IMR-90 (cell line): ENCODE data around the gene DOCK10. TPM values are rescaled to one million over a fixed set of nuclear protein-coding genes. Genes with fewer than 3 reads are reported as not detected.

Experiments
- ATAC-seq: fragments of 200-7000 bp; cut with Tn5 transposase; 2 replicates; pipeline ENCODE4 v1.9.1; 2020; ENCODE audit warnings: low read depth, mild to moderate bottlenecking, moderate library complexity
- BruUV-seq: library from RNA; stranded (reverse); fragments of 400-500 nt; replicated peaks from 2 replicates; lab custom pipeline; 2021; lab: Mats Ljungman, UMichigan
- CTCF ChIA-PET: fragments of 300-600 bp; formaldehyde crosslinking; extraction: SDS; loops from one replicate; lab custom pipeline; 2021; ENCODE audit warnings: antibody characterized with exemption; lab: Yijun Ruan, JAX
- POLR2A ChIA-PET: fragments of 300-600 bp; sonication (Branson Sonifier 250); formaldehyde crosslinking; loops from one replicate; lab custom pipeline; 2022; ENCODE audit warnings: antibody characterized with exemption; ENCODE audit not compliant: unreplicated experiment; lab: Charles Lee
- DNase-seq: peaks from one replicate; pipeline ENCODE4 v3.0.0; 2013
- H2AFZ ChIP-seq: replicated peaks from 2 replicates; pipeline ENCODE3; 2013; ENCODE audit warnings: low read length, mild to moderate bottlenecking; ENCODE audit not compliant: poor library complexity
- H2AK5ac ChIP-seq: 2 replicates; pipeline ENCODE4 v1.6.1; 2013; ENCODE audit warnings: low read depth, low read length, inconsistent platforms
- H2AK9ac ChIP-seq: replicated peaks from 2 replicates; pipeline ENCODE3; 2013; ENCODE audit warnings: mild to moderate bottlenecking, low read depth, low read length, moderate library complexity; ENCODE audit not compliant: poor library complexity
- H2BK120ac ChIP-seq: 2 replicates; pipeline ENCODE4 v1.6.1; 2013; ENCODE audit warnings: low read depth, low read length, inconsistent platforms
- H2BK15ac ChIP-seq: 3 replicates; pipeline ENCODE4 v1.6.1; 2013; ENCODE audit warnings: low read depth, low read length, inconsistent platforms
- H2BK20ac ChIP-seq: 2 replicates; pipeline ENCODE4 v1.6.1; 2013; ENCODE audit warnings: low read depth, mild to moderate bottlenecking, inconsistent platforms, low read length, moderate library complexity
- H2BK5ac ChIP-seq: 2 replicates; pipeline ENCODE4 v1.6.1; 2013; ENCODE audit warnings: mild to moderate bottlenecking, low read depth, low read length, inconsistent platforms; ENCODE audit not compliant: poor library complexity, severe bottlenecking
- H3K14ac ChIP-seq: replicated peaks from 2 replicates; pipeline ENCODE4 v1.6.1; 2013; ENCODE audit warnings: low read depth, low read length, inconsistent platforms
- H3K18ac ChIP-seq: 2 replicates; pipeline ENCODE4 v1.6.1; 2013; ENCODE audit warnings: low read depth, low read length, control low read depth
- H3K23ac ChIP-seq: 2 replicates; pipeline ENCODE4 v1.6.1; 2013; ENCODE audit warnings: low read depth, low read length, inconsistent platforms
- H3K27ac ChIP-seq: 2 replicates; pipeline ENCODE4 v1.5.1; 2013; ENCODE audit warnings: mild to moderate bottlenecking, control low read depth, low read length; ENCODE audit not compliant: insufficient read depth
- H3K27me3 ChIP-seq: 2 replicates; pipeline ENCODE4 v1.6.1; 2013; ENCODE audit warnings: low read length; ENCODE audit not compliant: control insufficient read depth, insufficient read depth
- H3K36me3 ChIP-seq: 2 replicates; pipeline ENCODE4 v1.6.1; 2013; ENCODE audit warnings: low read length, mixed read lengths; ENCODE audit not compliant: control insufficient read depth, insufficient read depth
- H3K4ac ChIP-seq: 2 replicates; pipeline ENCODE4 v1.6.1; 2013; ENCODE audit warnings: low read depth, low read length, inconsistent platforms
- H3K4me1 ChIP-seq: 2 replicates; pipeline ENCODE4 v1.6.1; 2013; ENCODE audit warnings: low read length, mixed read lengths; ENCODE audit not compliant: control insufficient read depth, insufficient read depth
- H3K4me2 ChIP-seq: 2 replicates; pipeline ENCODE4 v1.6.1; 2013; ENCODE audit warnings: low read depth, mild to moderate bottlenecking, control low read depth, low read length, moderate library complexity
- H3K4me3 ChIP-seq: 2 replicates; pipeline ENCODE4 v1.5.1; 2013; ENCODE audit warnings: low read depth, mild to moderate bottlenecking, control low read depth, low read length, moderate library complexity; ENCODE audit not compliant: insufficient read depth
- H3K56ac ChIP-seq: 2 replicates; pipeline ENCODE4 v1.6.1; 2013; ENCODE audit warnings: low read length, inconsistent platforms; ENCODE audit not compliant: insufficient read depth; ENCODE audit errors: extremely low read depth
- H3K79me1 ChIP-seq, 2 experiments: 2 replicates each; pipeline ENCODE4 v1.6.1; 2013; ENCODE audit warnings: low read length in 2 of 2, inconsistent platforms in 1 of 2, low read depth in 1 of 2
- H3K9ac ChIP-seq: 2 replicates; pipeline ENCODE4 v1.6.1; 2013; ENCODE audit warnings: low read depth, low read length, control low read depth
- H3K9me1 ChIP-seq: 2 replicates; pipeline ENCODE4 v1.6.1; 2013; ENCODE audit warnings: low read length, inconsistent platforms; ENCODE audit not compliant: insufficient read depth
- H3K9me3 ChIP-seq: 2 replicates; pipeline ENCODE4 v1.6.1; 2013; ENCODE audit warnings: low read length; ENCODE audit not compliant: control insufficient read depth, insufficient read depth
- H4K20me1 ChIP-seq: 2 replicates; pipeline ENCODE4 v1.6.1; 2013; ENCODE audit warnings: low read length, inconsistent platforms; ENCODE audit not compliant: insufficient read depth
- H4K5ac ChIP-seq: 2 replicates; pipeline ENCODE4 v1.6.1; 2013; ENCODE audit warnings: mild to moderate bottlenecking, low read depth, low read length, control low read depth
- H4K8ac ChIP-seq, 2 experiments: 2 replicates each; pipeline ENCODE4 v1.6.1; 2013; ENCODE audit warnings: low read depth in 2 of 2, low read length in 2 of 2, control low read depth in 1 of 2, inconsistent platforms in 1 of 2
- H4K91ac ChIP-seq: 2 replicates; pipeline ENCODE4 v1.6.1; 2013; ENCODE audit warnings: low read depth, low read length, inconsistent platforms; ENCODE audit not compliant: insufficient read depth
- CHD1 ChIP-seq: IDR thresholded peaks from 2 replicates; pipeline ENCODE4 v1.6.1; 2012; ENCODE audit warnings: low read depth, low read length, improper control_type of control experiment
- NFE2L2 ChIP-seq: fragments of 150-350 bp; IDR thresholded peaks from 2 replicates; pipeline ENCODE4 v1.6.1; 2016; ENCODE audit warnings: low read depth, mild to moderate bottlenecking, low read length
- RCOR1 ChIP-seq: IDR thresholded peaks from 2 replicates; pipeline ENCODE4 v1.6.1; 2012; ENCODE audit warnings: mild to moderate bottlenecking, low read length, improper control_type of control experiment; ENCODE audit not compliant: insufficient replicate concordance
- RFX5 ChIP-seq: IDR thresholded peaks from 2 replicates; pipeline ENCODE4 v1.8.0; 2012; ENCODE audit warnings: low read depth, mild to moderate bottlenecking, low read length, moderate library complexity
- WGBS, 2 experiments: methylation state at CpG; one replicate each; pipeline versions ENCODE4 v1.1.5 to v1.1.7; 2013; ENCODE audit warnings: missing lambda C conversion rate in 2 of 2; ENCODE audit not compliant: insufficient read length in 1 of 2; ENCODE audit errors: extremely low coverage in 2 of 2; 5-methylcytosine and 5-hydroxymethylcytosine counted together
- dilution Hi-C: fragments of 300-500 bp; cut with HindIII; formaldehyde crosslinking; loops from one replicate; pipeline ENCODE4 v1.14.3; 2018; ENCODE audit warnings: low sequenced_read_pairs; ENCODE audit not compliant: unreplicated experiment
- in situ Hi-C: fragments of 300-500 bp; cut with MboI; formaldehyde crosslinking; loops from 3 replicates; pipeline ENCODE4 v1.14.3; 2019; ENCODE audit warnings: low sequenced_read_pairs, inconsistent platforms, mixed read lengths
- intact Hi-C: fragments of 100-400 bp; cut with micrococcal nuclease; formaldehyde crosslinking; loops from 2 replicates; pipeline ENCODE4 v1.10.0; 2022
- polyA plus RNA-seq, 3 experiments: library from polyadenylated mRNA; depleted of rRNA; stranded (reverse); fragments of >200 nt; gene quantifications; 2 replicates each; pipeline ENCODE4 v1.2.3, GENCODE V29; 2012; ENCODE audit warnings: low replicate concordance in 1 of 3
- total RNA-seq: library from RNA; depleted of rRNA; stranded (reverse); fragments of >200 nt; gene quantifications from 2 replicates; pipeline ENCODE4 v1.2.3, GENCODE V29; 2012
- TF ChIP-seq, protein P1 (sequence below): fragments of 150-350 bp; IDR thresholded peaks from 2 replicates; pipeline ENCODE4 v1.6.1; 2017; ENCODE audit warnings: mild to moderate bottlenecking, antibody characterized with exemption, low read length, low read depth
- TF ChIP-seq, protein P2 (sequence below): conservative IDR thresholded peaks from 2 replicates; pipeline ENCODE4 v1.5.1; 2012; ENCODE audit warnings: mild to moderate bottlenecking, low read depth, low read length, improper control_type of control experiment
- TF ChIP-seq, protein P3 (sequence below): fragments of 150-350 bp; IDR thresholded peaks from 2 replicates; pipeline ENCODE4 v1.6.1; 2016; ENCODE audit warnings: low read depth, mild to moderate bottlenecking, low read length, moderate library complexity, borderline replicate concordance

Gene DOCK10
- total and polyA plus RNA-seq, 2 of the 4 experiments (the other 2 are of a cell fraction): 58.6 to 75.3 TPM

DNA sequence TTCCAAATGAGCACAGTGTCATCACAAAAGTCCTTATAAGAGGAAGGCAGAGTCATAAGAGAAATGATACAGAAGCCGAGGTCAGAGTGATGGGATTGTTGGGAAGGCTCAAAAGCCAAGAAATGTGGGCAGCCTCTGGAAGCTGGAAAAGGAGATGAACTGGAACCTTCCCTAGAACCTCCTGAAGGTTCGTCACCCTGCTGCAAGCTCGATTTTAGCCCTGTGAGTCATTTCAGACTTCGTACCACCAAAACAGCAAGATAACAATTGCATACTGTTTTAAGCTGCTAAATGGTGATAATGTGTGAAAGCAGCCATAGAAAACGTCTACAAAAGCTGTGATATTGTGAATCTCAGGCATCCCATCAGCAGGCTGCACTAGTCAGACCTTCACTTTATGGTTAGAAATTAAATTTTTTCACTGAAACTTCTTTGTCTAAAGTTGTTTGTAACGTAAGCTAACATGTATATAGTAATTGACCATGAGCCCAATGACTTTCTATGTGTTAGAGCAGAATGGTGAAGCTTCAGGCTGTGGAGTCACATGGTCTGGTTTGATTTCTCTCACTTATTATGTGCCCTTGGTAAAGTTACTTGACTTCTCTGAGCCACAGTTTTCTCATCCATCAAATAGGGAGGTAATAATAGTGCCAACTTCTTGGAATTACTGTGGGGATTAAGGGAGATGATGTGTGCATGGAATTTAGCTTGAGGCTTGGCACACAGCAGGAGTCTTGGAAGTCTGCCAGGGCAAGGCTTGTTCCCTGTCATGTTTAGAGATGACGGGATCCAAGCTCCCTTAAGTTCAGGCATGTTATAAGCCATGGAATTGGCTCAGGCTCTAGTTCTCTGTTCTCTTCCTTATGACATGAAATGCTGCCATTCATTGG lies 194.1 kb downstream of the DOCK10 start:
- in situ Hi-C loops: no loop called here
- H3K27me3 ChIP-seq: no peaks in the 10 kb centered on the region
- no peak overlapping the region for H3K9ac ChIP-seq
- no peak overlapping the region for H3K14ac ChIP-seq
- no peak overlapping the region for H4K5ac ChIP-seq
- H2BK20ac ChIP-seq: no peak overlapping the region
- no peak overlapping the region for H3K23ac ChIP-seq
- H3K4ac ChIP-seq: no peak overlapping the region
- TF ChIP-seq NFE2L2 (no peak), RFX5 (no peak), CHD1 (no peak), RCOR1 (no peak)
- TF ChIP-seq, protein P1, sequence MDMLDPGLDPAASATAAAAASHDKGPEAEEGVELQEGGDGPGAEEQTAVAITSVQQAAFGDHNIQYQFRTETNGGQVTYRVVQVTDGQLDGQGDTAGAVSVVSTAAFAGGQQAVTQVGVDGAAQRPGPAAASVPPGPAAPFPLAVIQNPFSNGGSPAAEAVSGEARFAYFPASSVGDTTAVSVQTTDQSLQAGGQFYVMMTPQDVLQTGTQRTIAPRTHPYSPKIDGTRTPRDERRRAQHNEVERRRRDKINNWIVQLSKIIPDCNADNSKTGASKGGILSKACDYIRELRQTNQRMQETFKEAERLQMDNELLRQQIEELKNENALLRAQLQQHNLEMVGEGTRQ: no peak
- TF ChIP-seq, protein P2, sequence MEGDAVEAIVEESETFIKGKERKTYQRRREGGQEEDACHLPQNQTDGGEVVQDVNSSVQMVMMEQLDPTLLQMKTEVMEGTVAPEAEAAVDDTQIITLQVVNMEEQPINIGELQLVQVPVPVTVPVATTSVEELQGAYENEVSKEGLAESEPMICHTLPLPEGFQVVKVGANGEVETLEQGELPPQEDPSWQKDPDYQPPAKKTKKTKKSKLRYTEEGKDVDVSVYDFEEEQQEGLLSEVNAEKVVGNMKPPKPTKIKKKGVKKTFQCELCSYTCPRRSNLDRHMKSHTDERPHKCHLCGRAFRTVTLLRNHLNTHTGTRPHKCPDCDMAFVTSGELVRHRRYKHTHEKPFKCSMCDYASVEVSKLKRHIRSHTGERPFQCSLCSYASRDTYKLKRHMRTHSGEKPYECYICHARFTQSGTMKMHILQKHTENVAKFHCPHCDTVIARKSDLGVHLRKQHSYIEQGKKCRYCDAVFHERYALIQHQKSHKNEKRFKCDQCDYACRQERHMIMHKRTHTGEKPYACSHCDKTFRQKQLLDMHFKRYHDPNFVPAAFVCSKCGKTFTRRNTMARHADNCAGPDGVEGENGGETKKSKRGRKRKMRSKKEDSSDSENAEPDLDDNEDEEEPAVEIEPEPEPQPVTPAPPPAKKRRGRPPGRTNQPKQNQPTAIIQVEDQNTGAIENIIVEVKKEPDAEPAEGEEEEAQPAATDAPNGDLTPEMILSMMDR: no peak
- TF ChIP-seq, protein P3, sequence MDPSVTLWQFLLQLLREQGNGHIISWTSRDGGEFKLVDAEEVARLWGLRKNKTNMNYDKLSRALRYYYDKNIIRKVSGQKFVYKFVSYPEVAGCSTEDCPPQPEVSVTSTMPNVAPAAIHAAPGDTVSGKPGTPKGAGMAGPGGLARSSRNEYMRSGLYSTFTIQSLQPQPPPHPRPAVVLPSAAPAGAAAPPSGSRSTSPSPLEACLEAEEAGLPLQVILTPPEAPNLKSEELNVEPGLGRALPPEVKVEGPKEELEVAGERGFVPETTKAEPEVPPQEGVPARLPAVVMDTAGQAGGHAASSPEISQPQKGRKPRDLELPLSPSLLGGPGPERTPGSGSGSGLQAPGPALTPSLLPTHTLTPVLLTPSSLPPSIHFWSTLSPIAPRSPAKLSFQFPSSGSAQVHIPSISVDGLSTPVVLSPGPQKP: no peak
- no peaks in the 10 kb centered on the region for H4K20me1 ChIP-seq
- H3K56ac ChIP-seq: no peak overlapping the region
- no peak overlapping the region for H3K18ac ChIP-seq
- no peak overlapping the region for H2BK120ac ChIP-seq
- BruUV-seq: no TSS peak
- no peak overlapping the region for H2AK5ac ChIP-seq
- peaks cover 5% of the 10 kb centered on the region for H3K36me3 ChIP-seq
- DNase-seq (peak; percentile 75), ATAC-seq (no peak)
- no peaks in the 10 kb centered on the region; the same call in 1 of the 2 replicates for H3K4me1 ChIP-seq
- 0 out of 2 replicates have a peak, but pooled peaks cover under 1% of the 10 kb centered on the region for H3K9me1 ChIP-seq
- no peak overlapping the region for H3K4me3 ChIP-seq
- no peak overlapping the region for H2AK9ac ChIP-seq
- H2BK15ac ChIP-seq: peak overlapping the region; percentile 26; the same call in 1 of the 3 replicates
- WGBS, 2 experiments: no CpG with 5 or more reads among the region's 7 CpGs
- H4K91ac ChIP-seq: no peak overlapping the region
- H4K8ac ChIP-seq: peak overlapping the region in 1 of 2 experiments; percentile 25; a peak in 1 of 4 replicates
- no peaks in the 10 kb centered on the region for H3K79me1 ChIP-seq
- intact Hi-C loops: no loop called here
- no peak overlapping the region for H2BK5ac ChIP-seq
- ChIA-PET POLR2A (no interaction called here), CTCF (interaction anchor here (0.9 kb wide), 1 partner anchor 153 kb away, joined by 3 read pairs; no protein-coding TSS in a partner anchor)
- no peak overlapping the region for H2AFZ ChIP-seq
- H3K9me3 ChIP-seq: no peaks in the 10 kb centered on the region
- H3K27ac ChIP-seq: no peak overlapping the region
- dilution Hi-C loops: no loop called here
- no peak overlapping the region for H3K4me2 ChIP-seq
